Liver (tissue), 9 donors: ENCODE results near the gene CMTM6. TPM values are rescaled to one million over a fixed set of nuclear protein-coding genes. Genes with fewer than 3 reads are reported as not detected.

Source experiments
- DNase-seq: peaks from one replicate; pipeline ENCODE4 v3.0.0-alpha.2; 2017; ENCODE audit warnings: low spot score
- H3K27ac ChIP-seq, 2 donors: one replicate each; pipeline ENCODE4 v1.7.0; 2013; ENCODE audit warnings: inconsistent platforms in 2 of 2, low read length in 2 of 2, control low read depth in 1 of 2, low read depth in 1 of 2, mild to moderate bottlenecking in 1 of 2
- H3K27me3 ChIP-seq, 4 donors: one replicate each; pipeline versions ENCODE4 v1.6.1 to v1.7.0; 2013; ENCODE audit warnings: low read length in 3 of 4, inconsistent platforms in 1 of 4, mild to moderate bottlenecking in 1 of 4, moderate library complexity in 1 of 4; ENCODE audit not compliant: control insufficient read depth in 4 of 4, insufficient read depth in 4 of 4
- H3K36me3 ChIP-seq, 4 donors: one replicate each; pipeline versions ENCODE4 v1.6.1 to v1.7.0; 2013; ENCODE audit warnings: low read length in 3 of 4, mild to moderate bottlenecking in 3 of 4, low read depth in 1 of 4, moderate library complexity in 1 of 4; ENCODE audit not compliant: control insufficient read depth in 4 of 4, insufficient read depth in 3 of 4
- H3K4me1 ChIP-seq, 4 donors: one replicate each; pipeline versions ENCODE4 v1.6.1 to v1.7.0; 2013; ENCODE audit warnings: low read length in 3 of 4, mild to moderate bottlenecking in 3 of 4, moderate library complexity in 1 of 4; ENCODE audit not compliant: control insufficient read depth in 4 of 4, insufficient read depth in 4 of 4
- H3K4me3 ChIP-seq, 3 donors: one replicate each; pipeline versions ENCODE4 v1.6.1 to v1.7.0; 2013; ENCODE audit warnings: low read length in 3 of 3, control low read depth in 1 of 3, low read depth in 1 of 3, mild to moderate bottlenecking in 1 of 3
- H3K9ac ChIP-seq, 2 donors: one replicate each; pipeline ENCODE4 v1.7.0; 2013; ENCODE audit warnings: low read length in 2 of 2, mild to moderate bottlenecking in 2 of 2, moderate library complexity in 2 of 2, control low read depth in 1 of 2, low read depth in 1 of 2
- H3K9me3 ChIP-seq, 4 donors: one replicate each; pipeline versions ENCODE4 v1.6.1 to v1.7.0; 2013; ENCODE audit warnings: low read length in 3 of 4; ENCODE audit not compliant: control insufficient read depth in 4 of 4
- ATF3 ChIP-seq: IDR thresholded peaks from 2 replicates; pipeline ENCODE4 v1.6.1; 2016; ENCODE audit warnings: antibody characterized with exemption
- FOXA1 ChIP-seq: IDR thresholded peaks from 2 replicates; pipeline ENCODE4 v1.6.1; 2016; ENCODE audit warnings: antibody characterized with exemption
- GABPA ChIP-seq, 2 donors: IDR thresholded peaks in 1 of 2; conservative IDR thresholded peaks in 1 of 2; 2 replicates each; pipeline ENCODE4 v1.6.1; 2016; ENCODE audit warnings: antibody characterized with exemption in 2 of 2, mild to moderate bottlenecking in 1 of 2, moderate library complexity in 1 of 2
- HNF4A ChIP-seq, 2 donors: conservative IDR thresholded peaks; 2 replicates each; pipeline ENCODE4 v1.6.1; 2016; ENCODE audit warnings: antibody characterized with exemption in 2 of 2, mild to moderate bottlenecking in 2 of 2
- HNF4G ChIP-seq: IDR thresholded peaks from 2 replicates; pipeline ENCODE4 v1.6.1; 2016; ENCODE audit warnings: antibody characterized with exemption
- JUND ChIP-seq, 2 donors: IDR thresholded peaks; 2 replicates each; pipeline ENCODE4 v1.6.1; 2016; ENCODE audit warnings: antibody characterized with exemption in 2 of 2
- MAX ChIP-seq: IDR thresholded peaks from 2 replicates; pipeline ENCODE4 v1.6.1; 2016; ENCODE audit warnings: antibody characterized with exemption
- NR2F2 ChIP-seq: IDR thresholded peaks from 2 replicates; pipeline ENCODE4 v1.6.1; 2016; ENCODE audit warnings: antibody characterized with exemption
- RAD21 ChIP-seq, 2 donors: IDR thresholded peaks; 2 replicates each; pipeline ENCODE4 v1.6.1; 2016; ENCODE audit warnings: antibody characterized with exemption in 2 of 2, mild to moderate bottlenecking in 2 of 2
- REST ChIP-seq: IDR thresholded peaks from 2 replicates; pipeline ENCODE4 v1.6.1; 2016; ENCODE audit warnings: antibody characterized with exemption, mild to moderate bottlenecking
- RXRA ChIP-seq, 2 donors: IDR thresholded peaks; 2 replicates each; pipeline ENCODE4 v1.6.1; 2017 to 2018; ENCODE audit warnings: antibody characterized with exemption in 2 of 2, mild to moderate bottlenecking in 1 of 2
- SP1 ChIP-seq: IDR thresholded peaks from 2 replicates; pipeline ENCODE4 v1.6.1; 2018; ENCODE audit warnings: antibody characterized with exemption, mild to moderate bottlenecking
- ZBTB33 ChIP-seq: IDR thresholded peaks from 2 replicates; pipeline ENCODE4 v1.6.1; 2016; ENCODE audit warnings: antibody characterized with exemption
- WGBS: extraction: QIAGEN DNeasy Blood & Tissue Kit; methylation state at CpG from one replicate; pipeline ENCODE4 v1.1.7; 2013; 5-methylcytosine and 5-hydroxymethylcytosine counted together
- polyA plus RNA-seq, 2 donors: library from polyadenylated mRNA; stranded (reverse) in 1 of 2; unstranded in 1 of 2; fragments of 200-250 nt in 1 of 2; fragments of >200 nt in 1 of 2; fragmentation: Nextera tagmentation in 1 of 2; extraction: Ambion mirVana in 1 of 2; gene quantifications; one replicate each; pipeline versions ENCODE4 v1.2.1 to v1.2.3, GENCODE V29; 2013 to 2015
- total RNA-seq, 2 donors: library from RNA; depleted of rRNA; stranded (reverse); fragments of >200 nt; gene quantifications; one replicate each; pipeline ENCODE4 v1.2.3, GENCODE V29; 2014
- donor health status: healthy.
- donor health status: healthy.
- donor health status: healthy.
- donor health status: healthy.
- donor health status: healthy.

Gene CMTM6
- total and polyA plus RNA-seq, 4 donors = 45.7 to 77.9 (median 51.8) TPM

GRCh38 chr3:32459450-32459849, 43.2 kb downstream of the CMTM6 start:
- no peak overlapping the region for H3K27ac ChIP-seq
- no peaks in the 10 kb centered on the region for H3K36me3 ChIP-seq
- no peaks in the 10 kb centered on the region for H3K27me3 ChIP-seq
- 97% methylated on average over 5 of the region's 5 CpGs for WGBS
- no peaks in the 10 kb centered on the region for H3K9me3 ChIP-seq
- H3K9ac ChIP-seq = no peak overlapping the region
- DNase-seq = no peak
- TF ChIP-seq RXRA (IDR thresholded peaks at IDR 0.05) (no peak), REST (no peak), HNF4G (no peak), ZBTB33 (no peak), FOXA1 (no peak), SP1 (no peak), GABPA (IDR thresholded peaks at IDR 0.05 in 1 of 2, conservative IDR thresholded peaks at IDR 0.05 in 1 of 2) (no peak), HNF4A (conservative IDR thresholded peaks at IDR 0.05) (no peak)
- no peak overlapping the region for H3K4me3 ChIP-seq
- H3K4me1 ChIP-seq = peaks cover 3 to 21% (median 14%) of the 10 kb centered on the region in 4 donors

- Histone ChIP-seq H3K27ac (no peak overlapping the region), H3K9ac (no peak overlapping the region), H3K4me3 (no peak overlapping the region), H3K9me3 (no peaks in the 10 kb centered on the region), H3K36me3 (no peaks in the 10 kb centered on the region), H3K27me3 (no peaks in the 10 kb centered on the region), H3K4me1 (peaks cover 3 to 23% (median 17%) of the 10 kb centered on the region in 4 donors)
- 67% methylated on average over 9 of the region's 9 CpGs for WGBS
- DNase-seq = no peak
- TF ChIP-seq MAX = peak; percentile 44
- TF ChIP-seq ATF3 = no peak
Measured at GRCh38 chr3:32457971-32458471, 44.6 kb downstream of the CMTM6 start.

GRCh38 chr3:32456429-32457130, 46.1 kb downstream of the CMTM6 start:
- no peak overlapping the region for H3K4me3 ChIP-seq
- H3K9ac ChIP-seq = no peak overlapping the region
- no peak for DNase-seq
- H3K27me3 ChIP-seq = no peaks in the 10 kb centered on the region
- no peak overlapping the region for H3K27ac ChIP-seq
- WGBS = 87% methylated on average over 11 of the region's 11 CpGs
- H3K4me1 ChIP-seq = peaks cover 3 to 24% (median 17%) of the 10 kb centered on the region in 4 donors
- H3K9me3 ChIP-seq = no peaks in the 10 kb centered on the region
- no peaks in the 10 kb centered on the region for H3K36me3 ChIP-seq
- no peak for TF ChIP-seq RAD21 (IDR thresholded peaks at IDR 0.05)
- no peak for TF ChIP-seq NR2F2
- no peak for TF ChIP-seq ZBTB33
- no peak for TF ChIP-seq REST
- no peak for TF ChIP-seq SP1
- no peak for TF ChIP-seq ATF3
- TF ChIP-seq GABPA (IDR thresholded peaks at IDR 0.05 in 1 of 2, conservative IDR thresholded peaks at IDR 0.05 in 1 of 2) = no peak
- TF ChIP-seq JUND (IDR thresholded peaks at IDR 0.05) = no peak
- TF ChIP-seq RXRA (IDR thresholded peaks at IDR 0.05) = no peak
- no peak for TF ChIP-seq FOXA1
